ENCODE measurements around the gene TEX44.
"Not testable (repeated sequence)": the region's sequence is repeated elsewhere in the genome, so short reads cannot be mapped to it uniquely, and the experiment has no call there.

DNA sequence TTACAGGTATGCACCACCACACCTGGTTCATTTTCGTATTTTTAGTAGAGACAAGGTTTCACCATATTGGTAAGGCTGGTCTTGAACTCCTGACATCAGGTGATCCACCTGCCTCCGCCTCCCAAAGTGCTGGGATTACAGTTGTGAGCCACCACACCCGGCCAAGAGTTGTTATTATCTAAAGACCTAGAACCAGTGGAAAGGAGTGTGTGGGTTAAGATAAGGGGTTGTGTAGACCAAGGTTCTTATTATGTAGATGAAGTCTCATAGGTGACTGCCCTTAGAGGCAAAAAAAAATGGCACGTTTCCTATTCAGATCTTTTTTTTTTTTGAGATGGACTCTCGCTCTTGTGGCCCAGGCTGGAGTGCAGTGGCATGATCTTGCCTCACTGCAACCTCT is 21.7 kb upstream of the TEX44 start:
- TF ChIP-seq, protein P1, sequence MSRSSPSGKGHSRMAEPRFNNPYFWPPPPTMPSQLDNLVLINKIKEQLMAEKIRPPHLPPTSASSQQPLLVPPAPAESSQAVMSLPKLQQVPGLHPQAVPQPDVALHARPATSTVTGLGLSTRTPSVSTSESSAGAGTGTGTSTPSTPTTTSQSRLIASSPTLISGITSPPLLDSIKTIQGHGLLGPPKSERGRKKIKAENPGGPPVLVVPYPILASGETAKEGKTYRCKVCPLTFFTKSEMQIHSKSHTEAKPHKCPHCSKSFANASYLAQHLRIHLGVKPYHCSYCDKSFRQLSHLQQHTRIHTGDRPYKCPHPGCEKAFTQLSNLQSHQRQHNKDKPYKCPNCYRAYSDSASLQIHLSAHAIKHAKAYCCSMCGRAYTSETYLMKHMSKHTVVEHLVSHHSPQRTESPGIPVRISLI (CRISPR knock-in tag; IDR thresholded peaks at IDR 0.05; ENCODE audit: borderline replicate concordance), result not testable (repeated sequence)
- TF ChIP-seq, protein P2, sequence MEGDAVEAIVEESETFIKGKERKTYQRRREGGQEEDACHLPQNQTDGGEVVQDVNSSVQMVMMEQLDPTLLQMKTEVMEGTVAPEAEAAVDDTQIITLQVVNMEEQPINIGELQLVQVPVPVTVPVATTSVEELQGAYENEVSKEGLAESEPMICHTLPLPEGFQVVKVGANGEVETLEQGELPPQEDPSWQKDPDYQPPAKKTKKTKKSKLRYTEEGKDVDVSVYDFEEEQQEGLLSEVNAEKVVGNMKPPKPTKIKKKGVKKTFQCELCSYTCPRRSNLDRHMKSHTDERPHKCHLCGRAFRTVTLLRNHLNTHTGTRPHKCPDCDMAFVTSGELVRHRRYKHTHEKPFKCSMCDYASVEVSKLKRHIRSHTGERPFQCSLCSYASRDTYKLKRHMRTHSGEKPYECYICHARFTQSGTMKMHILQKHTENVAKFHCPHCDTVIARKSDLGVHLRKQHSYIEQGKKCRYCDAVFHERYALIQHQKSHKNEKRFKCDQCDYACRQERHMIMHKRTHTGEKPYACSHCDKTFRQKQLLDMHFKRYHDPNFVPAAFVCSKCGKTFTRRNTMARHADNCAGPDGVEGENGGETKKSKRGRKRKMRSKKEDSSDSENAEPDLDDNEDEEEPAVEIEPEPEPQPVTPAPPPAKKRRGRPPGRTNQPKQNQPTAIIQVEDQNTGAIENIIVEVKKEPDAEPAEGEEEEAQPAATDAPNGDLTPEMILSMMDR (CRISPR knock-in tag; IDR thresholded peaks at IDR 0.05), result not testable (repeated sequence)
- TF ChIP-seq SP1 (IDR thresholded peaks at IDR 0.05); SP1 (CRISPR knock-in tag; IDR thresholded peaks at IDR 0.05); NKX3-1 (CRISPR knock-in tag; IDR thresholded peaks at IDR 0.05); MXI1 (IDR thresholded peaks at IDR 0.05; ENCODE audit: borderline replicate concordance, low read depth, low read length); KDM5A (IDR thresholded peaks at IDR 0.05; ENCODE audit: borderline replicate concordance, low read length); ZNF777 (CRISPR knock-in tag; IDR thresholded peaks at IDR 0.05); ZNF3 (CRISPR knock-in tag; IDR thresholded peaks at IDR 0.05); CREB1 (IDR thresholded peaks at IDR 0.05); CREB1 (CRISPR knock-in tag; IDR thresholded peaks at IDR 0.05); JARID2 (CRISPR knock-in tag; IDR thresholded peaks at IDR 0.05; ENCODE audit: insufficient replicate concordance): not testable (repeated sequence)
- TF ChIP-seq, protein P3, sequence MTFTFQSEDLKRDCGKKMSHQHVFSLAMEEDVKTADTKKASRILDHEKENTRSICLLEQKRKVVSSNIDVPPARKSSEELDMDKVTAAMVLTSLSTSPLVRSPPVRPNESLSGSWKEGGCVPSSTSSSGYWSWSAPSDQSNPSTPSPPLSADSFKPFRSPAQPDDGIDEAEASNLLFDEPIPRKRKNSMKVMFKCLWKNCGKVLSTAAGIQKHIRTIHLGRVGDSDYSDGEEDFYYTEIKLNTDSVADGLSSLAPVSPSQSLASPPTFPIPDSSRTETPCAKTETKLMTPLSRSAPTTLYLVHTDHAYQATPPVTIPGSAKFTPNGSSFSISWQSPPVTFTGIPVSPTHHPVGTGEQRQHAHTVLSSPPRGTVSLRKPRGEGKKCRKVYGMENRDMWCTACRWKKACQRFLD (CRISPR knock-in tag; IDR thresholded peaks at IDR 0.05; ENCODE audit: borderline replicate concordance), result not testable (repeated sequence)
